ENCODE data around the gene SLC45A3. TPM values are rescaled to one million over a fixed set of nuclear protein-coding genes. Genes with fewer than 3 reads are reported as not detected.

SLC45A3 gene
- total and polyA plus RNA-seq, 2 of the 8 experiments (the other 6 are each of a cell fraction or from before 2014, with no cell fraction given): 13.0 to 14.3 TPM

DNA sequence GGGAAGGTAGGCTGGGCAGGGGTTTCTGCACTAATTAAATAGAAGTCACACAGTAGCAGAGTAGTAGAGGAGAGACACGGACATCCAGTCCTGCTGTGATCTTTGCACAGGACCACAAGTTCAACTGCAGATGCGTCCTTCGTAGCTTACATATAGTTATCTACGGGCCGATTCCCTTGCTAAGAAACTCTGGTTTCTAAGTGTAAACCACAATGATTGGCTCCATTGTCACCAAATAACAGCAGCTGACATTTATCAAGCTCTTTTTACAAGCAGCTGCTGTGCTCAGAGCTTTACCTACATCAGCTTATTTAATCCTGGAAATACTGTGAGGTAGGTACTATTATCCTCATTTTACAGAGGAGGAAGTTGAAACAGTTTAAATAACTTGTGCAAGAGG lies 3.1 kb downstream of the SLC45A3 start:
- peaks cover 0 to 7% of the 10 kb centered on the region in 2 experiments for H4K20me1 ChIP-seq (replicated peaks in 1 of 2; ENCODE audit: control insufficient read depth in 1 of 2, insufficient read depth in 2 of 2, low read length in 2 of 2)
- no peaks in the 10 kb centered on the region for H3K36me3 ChIP-seq (ENCODE audit: control insufficient read depth in 2 of 4, insufficient read depth in 4 of 4, low read length in 3 of 4)
- no peak overlapping the region for H3K56ac ChIP-seq (replicated peaks; ENCODE audit: insufficient read length, low read depth, low read length)
- 79% methylated on average over 5 of the region's 5 CpGs; no CpG with 5 or more reads in 1 of the 2 experiments for WGBS, 2 experiments (ENCODE audit: extremely low coverage in 1 of 2, insufficient coverage in 1 of 2, insufficient read length in 1 of 2, insufficient replicate concordance in 2 of 2, low coverage in 1 of 2, low lambda C conversion rate in 2 of 2, missing lambda C conversion rate in 1 of 2)
- no peak for TF ChIP-seq CHD2 (IDR thresholded peaks at IDR 0.05; ENCODE audit: low read length)
- TF ChIP-seq TAF7 (optimal IDR thresholded peaks at IDR 0.05; ENCODE audit: borderline replicate concordance, low read depth, low read length): no peak
- no peak for TF ChIP-seq RFX5 (IDR thresholded peaks at IDR 0.05; ENCODE audit: borderline replicate concordance, low read depth, low read length)
- TF ChIP-seq PHF8 (conservative IDR thresholded peaks at IDR 0.05; ENCODE audit: low read depth, low read length): no peak
- TF ChIP-seq SIX5 (IDR thresholded peaks at IDR 0.05; ENCODE audit: low read depth, low read length): no peak
- no peak for TF ChIP-seq EZH2 (IDR thresholded peaks at IDR 0.05; ENCODE audit: low read depth, low read length, severe bottlenecking)
- TF ChIP-seq, protein P1, sequence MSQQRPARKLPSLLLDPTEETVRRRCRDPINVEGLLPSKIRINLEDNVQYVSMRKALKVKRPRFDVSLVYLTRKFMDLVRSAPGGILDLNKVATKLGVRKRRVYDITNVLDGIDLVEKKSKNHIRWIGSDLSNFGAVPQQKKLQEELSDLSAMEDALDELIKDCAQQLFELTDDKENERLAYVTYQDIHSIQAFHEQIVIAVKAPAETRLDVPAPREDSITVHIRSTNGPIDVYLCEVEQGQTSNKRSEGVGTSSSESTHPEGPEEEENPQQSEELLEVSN (IDR thresholded peaks at IDR 0.05): no peak
- no peak for TF ChIP-seq POLR2A (IDR thresholded peaks at IDR 0.05; ENCODE audit: control extremely low read depth in 1 of 2, low read depth in 2 of 2, low read length in 2 of 2)
- no peak for TF ChIP-seq TBP (IDR thresholded peaks at IDR 0.05; ENCODE audit: low read depth, low read length)
- no peak for TF ChIP-seq CBX8 (IDR thresholded peaks at IDR 0.05; ENCODE audit: borderline replicate concordance, low read depth, low read length)
- no peak for TF ChIP-seq CHD1 (IDR thresholded peaks at IDR 0.05; ENCODE audit: low read depth, low read length)
- no peak for FAIRE-seq
- no peak overlapping the region for H2AK5ac ChIP-seq (ENCODE audit: low read depth, low read length)
- no peak overlapping the region for H4K91ac ChIP-seq (replicated peaks; ENCODE audit: insufficient read length, low read length)
- no peak overlapping the region for H3K9ac ChIP-seq (replicated peaks in 1 of 4; ENCODE audit: extremely low read depth in 1 of 4, low read depth in 3 of 4, low read length in 3 of 4)
- no peak overlapping the region for H2AFZ ChIP-seq (ENCODE audit: low read length)
- H2BK20ac ChIP-seq (ENCODE audit: low read length): no peak overlapping the region
- peaks cover 16 to 42% (median 25%) of the 10 kb centered on the region in 4 experiments for H3K4me1 ChIP-seq (replicated peaks in 1 of 4; ENCODE audit: control insufficient read depth in 3 of 4, insufficient read depth in 4 of 4, low read length in 3 of 4)
- no peak overlapping the region for H3K4me2 ChIP-seq (ENCODE audit: insufficient read depth in 1 of 2, low read depth in 2 of 2, low read length in 2 of 2)
- H4K8ac ChIP-seq (ENCODE audit: extremely low read depth, insufficient read depth, low read length): no peak overlapping the region
- no peak overlapping the region for H3K4me3 ChIP-seq (ENCODE audit: extremely low read depth in 1 of 4, insufficient read depth in 2 of 4, low read depth in 3 of 4, low read length in 4 of 4)
- H2BK12ac ChIP-seq (ENCODE audit: low read depth, low read length): no peak overlapping the region
- H3K79me2 ChIP-seq (ENCODE audit: control insufficient read depth in 1 of 2, insufficient read depth in 2 of 2, low read length in 2 of 2): peaks cover 0 to 48% of the 10 kb centered on the region in 2 experiments; a peak in 3 of 4 replicates
- H2BK5ac ChIP-seq (ENCODE audit: low read depth, low read length): no peak overlapping the region
- H3K4ac ChIP-seq (replicated peaks; ENCODE audit: insufficient read length, low read depth, low read length): no peak overlapping the region
- ChIA-PET CTCF (ENCODE audit: partially characterized antibody) (interaction anchor here (0.7 to 17.5 kb wide), 11 partner anchors 8 to 85 kb away, joined by 3 to 378 read pairs (median 5); partner anchors contain the start of gene ELK4), POLR2A (ENCODE audit: partially characterized antibody) (interaction anchor here (0.6 to 5.4 kb wide), 10 partner anchors 7 to 85 kb away, joined by 3 to 49 read pairs (median 4); partner anchors contain the start of gene ELK4)
- no peak overlapping the region for H4K5ac ChIP-seq (ENCODE audit: insufficient read length, low read depth, low read length)
- no peak overlapping the region for H3K18ac ChIP-seq (ENCODE audit: extremely low read depth, low read length)
- peaks cover 11% of the 10 kb centered on the region for H3K23me2 ChIP-seq (ENCODE audit: low read depth, low read length)
- no peak for DNase-seq (ENCODE audit: low read depth in 1 of 2, low spot score in 2 of 2)
- H3K23ac ChIP-seq (ENCODE audit: insufficient read length): no peak overlapping the region
- H3K79me1 ChIP-seq (ENCODE audit: low read depth, low read length): peaks cover 17% of the 10 kb centered on the region
- no peaks in the 10 kb centered on the region for H3K9me3 ChIP-seq (ENCODE audit: insufficient read depth in 2 of 2, low read depth in 1 of 2, low read length in 1 of 2)
- H3K14ac ChIP-seq (ENCODE audit: insufficient read length): no peak overlapping the region
- H2BK120ac ChIP-seq (replicated peaks; ENCODE audit: low read depth, low read length): no peak overlapping the region
- H2BK15ac ChIP-seq (ENCODE audit: low read length): no peak overlapping the region
- no peak overlapping the region for H3K27ac ChIP-seq (ENCODE audit: low read depth, low read length)
- peaks cover 0 to 11% (median 2%) of the 10 kb centered on the region in 4 experiments; a peak in 2 of 7 replicates for H3K27me3 ChIP-seq (replicated peaks in 1 of 4; ENCODE audit: control insufficient read depth in 3 of 4, extremely low read depth in 1 of 4, insufficient read depth in 3 of 4, low read length in 3 of 4)

Data from H1 (cell line).